HG02852 (cell line): ENCODE data around the gene POMT2.
"Not testable (repeated sequence)": the region's sequence is repeated elsewhere in the genome, so short reads cannot be mapped to it uniquely, and the experiment has no call there.

Experiments
- ATAC-seq: cut with Tn5 transposase; IDR thresholded peaks from one replicate; pipeline ENCODE4 v1.9.1; 2021; ENCODE audit warnings: mild to moderate bottlenecking, moderate library complexity; ENCODE audit not compliant: unreplicated experiment

The POMT2 gene

DNA sequence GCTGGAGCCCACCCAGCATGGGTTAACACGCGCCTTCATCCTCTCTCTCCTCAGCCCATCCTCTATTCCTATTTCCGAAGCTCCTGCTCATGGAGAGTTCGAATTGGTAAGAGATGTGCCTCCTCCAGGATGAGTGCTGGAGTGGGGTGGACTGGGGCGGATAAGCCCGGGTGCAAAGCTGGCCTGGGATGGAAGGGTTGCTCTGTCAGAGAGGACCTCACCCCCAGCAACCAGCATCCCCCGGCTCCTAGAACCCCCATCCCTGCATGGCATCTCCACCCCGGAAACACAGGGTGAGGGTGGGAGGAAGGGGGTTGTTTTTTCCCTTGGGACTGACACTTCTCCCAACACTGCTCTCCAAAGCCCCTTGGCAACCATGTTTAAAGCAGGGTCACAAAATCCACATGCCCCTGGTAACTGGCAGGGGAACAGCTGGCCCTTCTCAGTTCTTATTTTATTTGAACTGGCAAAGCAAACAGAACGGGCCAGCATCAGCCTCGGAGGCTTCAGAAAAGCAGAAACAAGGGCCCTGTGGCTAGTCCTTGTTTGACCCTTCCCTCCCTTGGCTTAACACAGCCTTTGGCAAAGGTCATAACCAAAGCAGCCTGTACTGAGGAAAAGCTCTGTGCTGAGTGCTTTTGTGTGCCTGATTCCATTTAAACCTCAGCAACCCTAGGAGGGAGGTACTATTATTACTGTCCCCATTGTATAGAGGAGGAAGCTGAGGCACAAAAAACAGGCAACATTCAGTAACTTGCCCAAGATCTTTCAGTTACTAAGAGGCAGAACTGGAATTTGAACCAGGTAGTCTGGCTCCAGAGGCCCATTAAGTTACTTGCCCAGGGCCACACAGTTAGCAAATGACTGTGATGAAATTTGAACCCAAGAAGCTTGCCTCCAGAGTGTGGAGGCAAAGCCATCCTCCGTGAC, 4.4 kb upstream of the POMT2 start:
- ATAC-seq = no peak

DNA sequence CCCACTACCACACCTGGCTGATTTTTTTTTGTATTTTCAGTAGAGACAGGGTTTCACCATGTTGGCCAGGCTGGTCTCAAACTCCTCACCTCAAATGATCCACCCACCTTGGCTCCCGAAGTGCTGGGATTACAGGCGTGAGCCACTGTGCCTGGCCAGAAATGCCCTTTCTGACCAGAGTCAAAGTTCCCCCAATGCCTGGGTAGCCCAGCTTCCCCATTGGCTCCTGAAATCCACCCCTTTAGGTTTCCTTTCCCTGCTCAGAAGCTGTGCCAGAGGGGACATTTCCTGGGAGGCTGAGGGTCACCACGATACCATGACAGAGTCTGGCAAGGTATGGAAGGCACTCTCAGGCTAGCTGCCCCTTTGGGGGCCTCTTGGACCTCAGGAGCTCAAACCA, 3.6 kb upstream of the POMT2 start:
- no peak for ATAC-seq

DNA sequence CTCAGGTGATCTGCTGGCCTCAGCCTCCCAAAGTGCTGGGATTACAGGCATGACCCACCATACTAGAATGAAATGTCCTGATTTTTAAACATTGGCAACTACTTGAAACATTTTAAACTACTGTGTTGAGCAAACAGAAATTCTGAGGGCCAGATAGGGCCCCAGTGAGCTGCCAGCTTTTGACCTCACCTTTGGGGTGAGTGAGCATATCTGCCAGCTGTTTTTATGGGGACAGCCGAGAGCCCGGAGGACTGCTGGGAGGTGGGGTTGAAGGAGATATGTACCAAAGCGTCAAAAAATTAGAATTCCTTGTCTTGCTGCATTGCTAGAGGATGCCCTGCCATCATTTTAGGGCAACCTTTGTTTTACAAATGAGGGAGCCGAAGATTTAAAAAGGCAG, 2.9 kb upstream of the POMT2 start:
- no peak for ATAC-seq

DNA sequence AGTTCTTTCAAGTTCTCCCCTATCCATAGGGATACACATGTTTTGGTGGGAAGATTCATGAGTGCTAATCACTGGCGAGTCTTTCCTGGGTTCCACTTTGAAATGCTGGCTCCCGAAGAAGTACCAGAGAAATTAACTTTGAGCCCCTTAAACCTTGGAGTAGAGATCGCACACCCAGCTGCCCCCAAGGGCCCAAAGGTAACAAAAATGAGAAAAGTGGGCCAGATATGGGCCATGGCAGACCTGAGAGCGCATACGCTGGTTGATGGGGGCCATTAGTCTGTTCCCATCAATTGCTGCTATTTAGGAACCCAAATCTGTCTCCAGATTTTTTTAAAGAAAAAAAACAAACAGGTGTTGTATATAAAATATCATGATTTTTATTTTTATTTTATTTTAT, 2.3 kb upstream of the POMT2 start:
- ATAC-seq = no peak

DNA sequence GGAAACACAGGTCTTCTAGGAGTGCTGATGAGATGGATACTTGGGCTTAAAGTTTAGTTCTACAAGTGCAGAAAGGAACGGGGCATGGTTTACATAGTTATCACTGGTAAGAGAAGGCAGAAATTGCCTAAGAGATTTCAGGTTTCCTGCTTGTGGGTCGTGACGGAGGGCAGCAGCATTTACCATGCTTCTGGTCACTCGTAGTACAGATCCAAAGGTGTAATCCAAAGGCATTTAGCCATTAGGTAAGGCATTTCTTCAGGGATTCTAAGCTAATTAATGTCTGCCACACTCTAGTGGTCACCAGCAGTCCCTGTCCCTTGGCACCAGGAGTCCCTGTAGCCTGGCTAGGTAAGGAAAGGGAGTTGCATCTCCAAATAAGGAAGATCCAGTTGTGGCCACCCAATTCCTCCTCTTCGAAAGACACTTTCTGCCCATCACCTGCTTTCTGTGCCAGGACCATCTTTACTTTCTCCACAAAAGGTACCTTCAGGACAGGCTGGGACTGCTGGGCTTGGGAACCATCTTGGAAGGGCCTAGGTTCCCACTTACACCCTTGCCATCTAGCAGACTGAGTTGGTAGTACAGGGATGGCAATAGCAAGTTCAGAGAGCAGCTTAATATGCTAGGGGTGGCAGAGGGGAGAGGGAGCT, 1.7 kb upstream of the POMT2 start:
- ATAC-seq = no peak

DNA sequence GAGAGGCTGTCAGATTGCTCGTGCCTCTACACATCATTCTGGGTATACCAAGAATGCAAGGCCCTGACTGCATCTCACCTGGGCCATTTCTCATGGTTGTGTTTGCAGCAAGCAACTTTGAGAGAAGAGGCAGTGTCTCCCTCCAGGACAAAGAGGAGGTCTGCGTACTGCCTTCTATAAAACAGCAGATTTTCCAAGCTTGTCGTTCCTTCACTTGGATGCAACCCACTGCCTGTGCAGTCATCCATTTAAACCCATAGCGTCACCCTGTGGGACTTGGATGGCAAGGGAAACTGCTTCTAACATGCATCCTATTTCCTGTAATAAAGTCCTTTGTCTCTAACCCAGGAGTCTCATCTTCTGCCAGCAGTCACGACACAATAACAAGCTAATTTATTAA, 1.3 kb downstream of the POMT2 start:
- no peak for ATAC-seq

DNA sequence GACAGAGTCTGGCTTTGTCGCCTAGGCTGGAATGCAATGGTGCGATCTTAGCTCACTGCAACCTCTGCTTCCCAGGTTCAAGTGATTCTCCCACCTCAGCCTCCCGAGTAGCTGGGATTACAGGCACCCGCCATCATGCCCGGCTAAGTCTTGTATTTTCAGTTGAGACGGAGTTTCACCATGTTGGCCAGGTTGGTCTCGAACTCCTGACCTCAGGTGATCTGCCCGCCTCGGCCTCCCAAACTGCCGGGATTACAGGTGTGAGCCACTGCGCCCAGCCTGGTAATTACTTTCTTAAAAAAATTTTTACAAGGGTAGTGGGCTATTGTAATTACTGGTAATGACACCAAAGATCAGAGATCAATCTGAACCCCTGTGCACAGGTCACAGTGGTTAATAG, 1.9 kb downstream of the POMT2 start:
- ATAC-seq = not testable (repeated sequence)

DNA sequence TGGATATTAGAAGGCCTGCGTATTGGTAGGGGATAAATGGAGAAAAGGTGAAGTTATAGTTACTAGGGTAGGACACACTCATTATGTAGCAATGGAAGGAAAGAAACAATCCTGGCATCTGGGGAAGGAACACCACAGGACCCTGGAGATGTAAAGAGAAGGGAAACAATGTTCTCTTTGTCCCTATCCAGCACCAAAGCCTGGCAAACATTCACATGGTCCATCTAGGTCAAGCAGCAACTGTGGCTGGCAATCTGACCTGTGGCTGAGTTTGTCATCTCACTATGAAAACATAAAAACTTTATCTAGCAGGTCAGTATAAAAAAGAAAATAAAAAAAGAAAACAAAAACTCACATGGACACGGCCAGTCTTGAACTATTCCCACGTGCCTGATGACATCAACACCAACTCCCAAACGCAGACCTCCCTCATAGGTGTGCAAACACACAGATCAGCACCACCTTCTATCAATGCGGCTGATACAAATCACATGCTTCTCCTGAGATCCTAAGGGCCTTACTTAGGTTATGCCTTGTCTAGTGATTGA, 2.6 kb downstream of the POMT2 start:
- no peak for ATAC-seq

DNA sequence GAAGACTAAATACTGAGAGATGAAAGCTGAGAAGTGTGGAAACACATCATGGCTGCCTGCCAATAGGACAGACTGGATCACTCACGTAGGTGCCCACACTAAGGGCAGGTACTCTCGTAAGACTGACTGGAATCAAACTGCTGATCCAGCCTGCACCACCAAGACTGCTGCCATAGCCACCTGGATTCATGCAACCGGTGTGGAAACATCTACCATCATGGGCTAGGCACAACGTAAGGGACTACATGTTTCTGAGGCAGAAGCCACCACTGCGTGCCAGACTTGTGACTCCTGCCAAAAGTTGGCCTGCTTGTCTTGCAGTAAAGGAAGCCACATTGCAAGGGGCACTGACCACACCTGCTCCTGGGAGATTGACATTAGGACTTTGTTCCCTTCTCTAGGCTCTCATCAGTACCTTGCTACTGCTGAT, 3.8 kb downstream of the POMT2 start:
- ATAC-seq = no peak

DNA sequence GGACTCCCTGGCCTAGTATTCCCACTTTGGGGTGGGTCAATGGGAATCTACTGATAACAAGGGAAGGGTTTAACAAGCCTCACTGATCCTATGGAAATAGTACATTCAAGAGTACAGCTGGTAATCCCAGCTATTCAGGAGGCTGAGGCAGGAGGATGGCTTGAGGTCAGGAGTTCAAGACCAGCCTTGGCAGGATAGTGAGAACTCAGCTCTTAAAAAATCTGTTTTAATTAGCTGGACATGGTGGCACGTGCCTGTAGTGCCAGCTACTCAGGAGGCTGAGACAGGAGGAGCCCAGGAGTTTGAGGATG, 4.5 kb downstream of the POMT2 start:
- ATAC-seq = no peak

DNA sequence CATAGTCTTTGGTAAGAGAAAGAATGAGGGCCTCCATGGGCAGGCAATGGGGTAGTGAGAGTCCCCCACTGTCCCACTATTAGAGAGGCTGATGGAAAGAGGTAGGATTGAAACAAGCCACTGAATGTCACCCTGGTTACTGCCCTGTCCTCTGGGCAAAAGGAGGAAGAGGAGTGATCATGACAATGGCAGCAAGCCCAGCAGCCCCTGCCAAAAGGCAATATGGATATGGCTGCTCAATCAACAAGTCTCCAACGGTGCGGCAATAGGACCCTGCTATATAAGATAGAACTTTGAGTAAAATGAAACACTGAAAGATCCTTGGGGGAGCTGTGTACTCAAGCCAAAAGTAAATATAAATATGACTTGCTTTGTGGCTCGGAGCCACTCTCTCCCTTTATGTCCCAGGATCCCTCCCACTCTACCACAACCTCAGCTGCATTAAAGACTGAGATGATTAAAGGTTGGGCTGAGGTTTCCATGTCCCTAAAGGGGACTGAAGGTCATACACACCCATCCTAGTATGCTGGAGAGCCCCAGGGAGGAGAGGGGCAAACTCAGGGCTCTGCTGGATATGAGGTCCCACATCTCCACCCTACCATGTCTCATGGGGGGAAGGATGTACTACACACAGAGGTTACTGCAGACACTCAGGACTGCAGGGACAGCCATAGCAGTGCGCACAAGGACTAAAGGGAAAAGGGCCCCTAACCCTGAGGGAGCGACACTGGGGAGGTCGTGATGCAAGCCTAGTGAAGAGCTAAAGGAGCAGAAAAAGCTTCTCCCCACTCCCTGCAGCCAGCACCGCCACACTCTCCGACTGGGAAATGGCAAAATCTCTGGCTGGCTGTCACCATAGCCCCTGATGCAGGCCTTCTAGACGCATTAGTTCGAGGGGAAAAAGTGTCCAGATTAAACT, 5.9 kb downstream of the POMT2 start:
- no peak for ATAC-seq

DNA sequence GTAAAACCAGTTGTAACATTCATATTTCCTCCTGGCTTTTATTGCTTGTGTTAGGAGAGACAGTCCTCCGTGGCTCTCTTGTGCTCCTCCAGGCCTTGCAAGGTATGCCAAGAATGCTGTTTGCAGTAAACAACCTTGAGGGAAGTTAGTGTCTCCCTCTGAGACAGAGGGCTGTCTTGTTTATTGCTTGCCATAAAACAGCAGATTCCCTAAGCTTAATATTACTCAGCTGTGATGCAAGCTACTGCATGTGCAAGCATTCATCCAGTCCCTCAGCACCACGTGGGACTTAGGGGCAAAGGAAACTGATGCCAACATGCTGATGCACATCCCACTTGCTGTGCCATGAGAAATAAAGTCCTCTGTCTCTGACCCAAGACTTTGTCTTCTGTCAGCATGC, 6.6 kb downstream of the POMT2 start:
- ATAC-seq = no peak

DNA sequence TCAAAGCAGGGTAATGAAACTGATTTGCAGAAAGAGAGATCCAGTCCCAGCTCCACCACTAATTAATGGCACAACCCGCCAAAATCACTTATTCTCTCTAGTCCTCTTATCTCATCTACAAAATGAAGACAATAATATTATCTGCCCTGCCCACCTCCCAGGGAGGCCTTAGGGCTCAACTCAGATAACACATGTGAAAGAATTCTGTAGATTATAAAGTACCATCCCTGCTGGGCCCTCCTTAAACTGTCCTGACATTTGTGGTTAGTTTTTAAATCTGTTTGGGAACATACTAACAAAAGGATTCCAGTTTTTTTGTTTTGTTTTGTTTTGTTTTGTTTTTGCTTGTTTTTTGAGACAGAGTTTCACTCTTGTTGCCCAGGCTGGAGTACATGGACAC, 7.3 kb downstream of the POMT2 start:
- no peak for ATAC-seq

DNA sequence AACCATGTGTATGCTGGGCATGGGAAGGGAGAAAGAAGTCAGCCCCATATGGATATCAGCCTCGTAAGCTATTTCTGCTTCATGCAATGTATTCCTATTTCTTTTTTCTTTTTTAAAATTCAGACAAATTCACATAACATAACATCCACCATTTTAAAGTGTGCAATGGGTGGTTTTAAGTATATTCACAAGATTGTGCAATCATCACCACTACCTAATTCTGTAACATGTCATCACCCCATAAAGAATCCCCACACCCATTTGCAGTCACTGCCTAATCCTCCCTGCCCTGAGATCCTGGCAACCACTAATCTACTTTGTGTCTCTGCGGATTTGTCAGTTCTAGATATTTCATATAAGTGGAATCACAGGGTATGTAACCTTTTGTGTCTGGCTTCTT, 9.5 kb downstream of the POMT2 start:
- no peak for ATAC-seq

DNA sequence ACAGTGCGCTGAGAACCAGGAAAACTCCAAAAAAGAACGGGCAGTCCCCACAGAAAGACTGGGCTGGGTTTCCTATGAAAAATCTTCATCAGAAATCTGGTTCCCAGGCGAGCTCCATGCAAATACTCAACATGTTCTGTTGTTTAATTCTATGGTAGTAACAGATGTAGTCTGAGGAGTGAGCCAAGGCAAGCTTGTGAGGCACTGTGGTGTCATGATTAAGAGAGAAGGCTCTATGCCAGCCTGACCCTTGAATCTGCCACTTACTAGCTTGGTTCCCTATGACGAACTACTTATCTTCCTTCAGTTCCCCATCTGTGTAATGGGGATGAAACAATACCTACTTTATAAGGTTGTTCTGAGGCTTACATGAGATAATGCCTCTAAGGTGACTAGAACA, 10.7 kb downstream of the POMT2 start:
- no peak for ATAC-seq

DNA sequence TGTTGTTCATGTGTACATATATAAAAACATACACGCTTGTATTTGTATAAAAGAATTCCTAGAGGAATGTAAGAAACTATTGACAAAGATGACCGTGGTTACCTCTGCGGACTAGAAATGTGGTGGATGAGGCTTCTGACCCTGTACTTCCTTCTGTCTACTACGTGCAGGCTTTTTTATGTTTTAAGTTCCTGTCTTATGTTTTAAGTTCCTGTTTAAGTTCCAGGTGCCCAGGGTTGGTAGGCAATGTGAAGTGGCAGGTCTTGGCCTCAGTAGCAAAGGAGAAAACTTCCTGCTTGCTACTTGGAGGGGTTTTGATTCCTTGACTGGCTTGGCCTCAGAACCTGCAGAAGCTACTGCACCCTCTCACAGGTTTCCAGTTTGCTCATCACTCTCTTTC, 11.6 kb downstream of the POMT2 start:
- no peak for ATAC-seq

DNA sequence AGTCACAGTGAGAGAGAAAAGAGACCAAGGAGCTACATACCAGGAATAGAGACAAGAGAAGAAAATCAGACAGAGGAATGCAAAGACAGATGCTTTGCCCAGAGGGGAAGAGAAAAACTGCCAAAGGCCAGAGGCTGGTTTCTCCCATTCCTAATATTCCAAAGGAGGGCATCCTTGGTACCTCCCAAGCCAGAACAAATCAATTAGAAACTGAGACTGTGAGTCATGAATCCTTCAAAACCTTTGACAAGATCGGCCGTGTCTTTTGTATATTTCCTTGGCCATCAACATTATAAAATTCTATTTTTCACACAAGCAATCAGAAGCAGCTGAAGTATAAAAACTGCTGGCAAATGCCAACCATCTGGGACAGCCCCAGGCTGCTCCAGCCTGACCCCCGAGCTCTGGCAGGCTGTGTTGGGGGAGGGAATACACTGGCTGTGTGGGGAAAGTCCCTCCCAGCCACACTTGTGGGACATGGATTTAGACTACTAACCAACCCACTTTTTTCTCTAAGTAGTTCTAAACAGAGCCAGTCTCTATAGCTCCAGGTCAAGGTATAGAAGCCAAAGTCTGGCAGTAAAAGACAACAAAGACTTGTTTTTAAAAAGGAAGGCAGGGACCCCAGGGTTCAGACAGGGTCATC, 13.7 kb downstream of the POMT2 start:
- ATAC-seq = no peak

DNA sequence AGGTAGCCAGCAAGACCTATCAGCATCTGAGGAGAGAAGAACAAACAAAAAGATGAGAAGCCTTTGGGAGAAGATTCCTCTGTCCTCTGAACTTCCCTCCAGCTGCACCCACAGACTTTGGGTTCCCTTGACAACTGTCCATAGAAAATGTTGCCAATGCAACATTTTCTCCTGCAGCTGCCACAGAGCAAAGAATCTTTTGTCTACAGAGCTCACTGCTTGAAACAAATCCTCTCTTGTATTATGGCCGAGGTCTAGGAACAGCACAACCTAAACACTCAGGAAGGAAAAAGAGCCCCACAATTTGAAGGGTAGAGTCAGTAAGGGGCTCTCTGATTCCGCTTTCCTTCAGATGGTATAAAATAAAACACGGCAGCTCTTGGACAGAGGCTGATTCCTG, 14.3 kb downstream of the POMT2 start:
- no peak for ATAC-seq

DNA sequence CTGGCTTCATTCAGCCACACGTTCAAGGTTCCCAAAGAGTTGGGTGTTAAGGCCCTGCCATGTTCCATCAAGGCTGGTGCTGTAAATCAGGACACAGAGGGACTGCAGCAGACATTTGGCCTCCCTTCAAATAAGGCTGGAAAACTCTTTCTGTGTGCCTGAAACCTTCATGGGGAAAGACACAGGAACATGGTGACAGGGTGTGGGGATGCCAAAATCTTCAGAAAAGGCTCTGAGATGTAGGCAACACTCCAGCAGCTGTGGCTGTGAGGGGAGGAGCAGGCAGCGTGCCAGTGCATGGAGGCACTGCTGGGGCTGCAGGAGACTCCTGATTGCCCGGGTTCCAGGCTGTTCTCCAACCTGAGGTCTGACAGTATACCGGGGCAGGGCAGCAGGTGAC, 15.0 kb downstream of the POMT2 start:
- ATAC-seq = no peak

DNA sequence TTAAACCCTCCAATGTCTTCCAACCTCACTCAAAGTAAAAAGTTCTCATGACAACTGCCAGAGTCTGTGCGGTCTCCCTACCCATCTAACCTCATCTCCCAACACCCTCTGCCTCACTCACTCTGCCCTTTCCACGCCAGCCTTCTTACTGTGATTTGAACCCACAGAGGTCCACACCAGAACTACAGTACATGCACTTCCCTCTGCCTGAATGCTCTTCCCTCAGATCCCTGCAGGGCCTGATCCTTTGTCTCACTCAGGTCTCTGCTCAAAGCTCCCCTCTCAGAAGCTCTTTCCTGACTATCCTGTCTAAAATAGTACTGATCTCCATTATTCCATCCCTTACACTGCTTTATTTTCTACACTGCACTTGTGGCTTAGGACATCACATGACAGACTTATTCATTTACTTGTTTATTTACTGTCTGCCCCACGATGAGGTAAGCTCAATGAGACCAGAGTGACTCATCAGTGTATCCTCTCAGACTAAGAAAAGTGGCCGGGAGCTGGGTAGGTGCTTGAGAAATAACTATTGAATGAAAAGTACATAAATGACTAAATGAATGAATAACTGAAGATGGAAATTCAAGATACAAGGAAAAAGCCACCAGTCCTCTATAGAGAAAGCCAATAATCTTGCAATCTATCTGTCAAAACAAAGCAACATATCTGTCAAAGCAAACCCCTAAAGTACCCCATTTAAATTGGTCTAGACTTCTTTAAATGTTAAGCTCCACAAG, 17.1 kb downstream of the POMT2 start:
- no peak for ATAC-seq
